ENCODE data around the gene LRBA.
"Not testable (repeated sequence)": the region's sequence is repeated elsewhere in the genome, so short reads cannot be mapped to it uniquely, and the experiment has no call there.

Gene LRBA

GRCh38 chr4:150784939-150785338 lies 230.1 kb downstream of the LRBA start:
- no peak for DNase-seq

GRCh38 chr4:150784305-150784704 lies 230.8 kb downstream of the LRBA start:
- DNase-seq, result no peak

GRCh38 chr4:150782921-150783320 lies 232.2 kb downstream of the LRBA start:
- no peak for DNase-seq

- no peak for DNase-seq
These were observed 232.8 kb downstream of the LRBA start for GRCh38 chr4:150782311-150782710.

GRCh38 chr4:150781191-150781590 lies 233.9 kb downstream of the LRBA start:
- no peak for DNase-seq

GRCh38 chr4:150779707-150780106 lies 235.4 kb downstream of the LRBA start:
- DNase-seq, result no peak

- no peak for DNase-seq
These were observed 241.2 kb downstream of the LRBA start for GRCh38 chr4:150773729-150774449.

- DNase-seq, result no peak
These were observed 242.1 kb downstream of the LRBA start for GRCh38 chr4:150773032-150773431.

- DNase-seq, result no peak
These were observed 243.7 kb downstream of the LRBA start for GRCh38 chr4:150771382-150771781.

GRCh38 chr4:150769845-150770244 lies 245.2 kb downstream of the LRBA start:
- no peak for DNase-seq

GRCh38 chr4:150769248-150769647 lies 245.8 kb downstream of the LRBA start:
- peak; percentile 42 for DNase-seq

- DNase-seq, result no peak
These were observed 246.6 kb downstream of the LRBA start for GRCh38 chr4:150768497-150768896.

- no peak for DNase-seq
These were observed 249.9 kb downstream of the LRBA start for GRCh38 chr4:150765216-150765615.

GRCh38 chr4:150751648-150752047 lies 263.4 kb downstream of the LRBA start:
- DNase-seq, result no peak

- no peak for DNase-seq
These were observed 264.3 kb downstream of the LRBA start for GRCh38 chr4:150750824-150751223.

GRCh38 chr4:150746156-150746555 lies 268.9 kb downstream of the LRBA start:
- no peak for DNase-seq

- DNase-seq, result no peak
These were observed 270.5 kb downstream of the LRBA start for GRCh38 chr4:150744570-150744969.

- no peak for DNase-seq
These were observed 271.3 kb downstream of the LRBA start for GRCh38 chr4:150743564-150744342.

GRCh38 chr4:150742930-150743329 lies 272.2 kb downstream of the LRBA start:
- DNase-seq, result not testable (repeated sequence)

GRCh38 chr4:150739591-150739990 lies 275.5 kb downstream of the LRBA start:
- no peak for DNase-seq

- DNase-seq, result no peak
These were observed 289.0 kb downstream of the LRBA start for GRCh38 chr4:150725957-150726523.

- no peak for DNase-seq
These were observed 291.2 kb downstream of the LRBA start for GRCh38 chr4:150723727-150724411.

GRCh38 chr4:150722908-150723362 lies 292.1 kb downstream of the LRBA start:
- DNase-seq, result no peak
